Gastrocnemius medialis (tissue), 4 donors: ENCODE measurements around the gene MMP15.

Experiments
- POLR2A ChIP-seq, 2 donors: fragments of 450-650 bp; IDR thresholded peaks; one replicate each; pipeline ENCODE4 v1.6.1; 2017; ENCODE audit warnings: antibody characterized with exemption in 2 of 2, mild to moderate bottlenecking in 2 of 2, moderate library complexity in 2 of 2
- TF ChIP-seq, protein P1 (sequence below), 5 experiments: fragments of 450-650 bp in 3 of 5; fragments of 200-600 bp in 2 of 5; sonication (generic) in 2 of 5; IDR thresholded peaks in 4 of 5; conservative IDR thresholded peaks in 1 of 5; 1 replicate in 4 of 5; 2 replicates in 1 of 5; pipeline ENCODE4 v1.5.1; 2016 to 2019; ENCODE audit warnings: antibody characterized with exemption in 5 of 5, mild to moderate bottlenecking in 3 of 5, moderate library complexity in 3 of 5

DNA sequence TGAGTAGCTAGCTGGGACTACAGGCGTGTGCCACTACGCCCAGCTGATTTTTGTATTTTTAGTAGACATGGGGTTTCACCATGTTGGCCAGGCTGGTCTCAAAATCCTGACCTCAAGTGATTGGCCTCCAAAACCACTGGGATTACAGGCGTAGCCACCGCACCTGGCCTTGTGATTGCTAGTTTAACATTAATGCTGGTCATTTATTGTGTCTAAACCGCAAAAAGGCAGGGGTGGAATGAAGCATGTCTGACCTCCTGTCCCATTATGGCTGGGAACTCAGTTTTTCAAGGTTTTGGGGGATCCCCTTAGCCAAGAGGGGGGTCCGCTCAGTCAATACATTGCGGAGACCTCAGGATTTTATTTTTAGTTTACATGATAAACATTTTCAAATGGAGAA, 43.9 kb upstream of the MMP15 start:
- TF ChIP-seq, protein P1, sequence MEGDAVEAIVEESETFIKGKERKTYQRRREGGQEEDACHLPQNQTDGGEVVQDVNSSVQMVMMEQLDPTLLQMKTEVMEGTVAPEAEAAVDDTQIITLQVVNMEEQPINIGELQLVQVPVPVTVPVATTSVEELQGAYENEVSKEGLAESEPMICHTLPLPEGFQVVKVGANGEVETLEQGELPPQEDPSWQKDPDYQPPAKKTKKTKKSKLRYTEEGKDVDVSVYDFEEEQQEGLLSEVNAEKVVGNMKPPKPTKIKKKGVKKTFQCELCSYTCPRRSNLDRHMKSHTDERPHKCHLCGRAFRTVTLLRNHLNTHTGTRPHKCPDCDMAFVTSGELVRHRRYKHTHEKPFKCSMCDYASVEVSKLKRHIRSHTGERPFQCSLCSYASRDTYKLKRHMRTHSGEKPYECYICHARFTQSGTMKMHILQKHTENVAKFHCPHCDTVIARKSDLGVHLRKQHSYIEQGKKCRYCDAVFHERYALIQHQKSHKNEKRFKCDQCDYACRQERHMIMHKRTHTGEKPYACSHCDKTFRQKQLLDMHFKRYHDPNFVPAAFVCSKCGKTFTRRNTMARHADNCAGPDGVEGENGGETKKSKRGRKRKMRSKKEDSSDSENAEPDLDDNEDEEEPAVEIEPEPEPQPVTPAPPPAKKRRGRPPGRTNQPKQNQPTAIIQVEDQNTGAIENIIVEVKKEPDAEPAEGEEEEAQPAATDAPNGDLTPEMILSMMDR (IDR thresholded peaks at IDR 0.05 in 4 of 5, conservative IDR thresholded peaks at IDR 0.05 in 1 of 5), result no peak
- TF ChIP-seq POLR2A (IDR thresholded peaks at IDR 0.05), result no peak
